Activated naive CD8-positive, alpha-beta T cell (primary cell): ENCODE data around the gene SRC.

Experiments
- H3K27ac Mint-ChIP-seq: one replicate; pipeline ENCODE4 v1.8.0; 2021; ENCODE audit warnings: mixed read lengths
- H3K27me3 Mint-ChIP-seq: one replicate; pipeline ENCODE4 v1.8.0; 2021; ENCODE audit warnings: mixed read lengths
- H3K36me3 Mint-ChIP-seq: one replicate; pipeline ENCODE4 v1.8.0; 2021; ENCODE audit warnings: mixed read lengths
- H3K4me1 Mint-ChIP-seq: one replicate; pipeline ENCODE4 v1.8.0; 2021; ENCODE audit warnings: low read depth, mixed read lengths
- H3K4me3 Mint-ChIP-seq: one replicate; pipeline ENCODE4 v1.8.0; 2021; ENCODE audit warnings: mild to moderate bottlenecking, mixed read lengths
- H3K9me3 Mint-ChIP-seq: one replicate; pipeline ENCODE4 v1.8.0; 2021; ENCODE audit warnings: low read depth, mixed read lengths

SRC gene

GRCh38 chr20:37393863-37394542, 48.1 kb downstream of the SRC start:
- Mint-ChIP-seq H3K27me3 (no peaks in the 10 kb centered on the region), H3K36me3 (no peaks in the 10 kb centered on the region), H3K4me1 (no peaks in the 10 kb centered on the region), H3K27ac (no peak overlapping the region), H3K9me3 (no peaks in the 10 kb centered on the region), H3K4me3 (no peak overlapping the region)

GRCh38 chr20:37394543-37395409, 48.8 kb downstream of the SRC start:
- H3K36me3 Mint-ChIP-seq, result no peaks in the 10 kb centered on the region
- H3K4me3 Mint-ChIP-seq, result no peak overlapping the region
- H3K9me3 Mint-ChIP-seq, result no peaks in the 10 kb centered on the region
- H3K4me1 Mint-ChIP-seq, result no peaks in the 10 kb centered on the region
- no peak overlapping the region for H3K27ac Mint-ChIP-seq
- H3K27me3 Mint-ChIP-seq, result no peaks in the 10 kb centered on the region

GRCh38 chr20:37395410-37395797, 49.5 kb downstream of the SRC start:
- no peak overlapping the region for H3K27ac Mint-ChIP-seq
- no peaks in the 10 kb centered on the region for H3K27me3 Mint-ChIP-seq
- H3K4me3 Mint-ChIP-seq, result no peak overlapping the region

GRCh38 chr20:37395921-37396415, 50.0 kb downstream of the SRC start:
- Mint-ChIP-seq H3K4me3 (no peak overlapping the region), H3K27me3 (no peaks in the 10 kb centered on the region), H3K9me3 (no peaks in the 10 kb centered on the region), H3K4me1 (no peaks in the 10 kb centered on the region), H3K27ac (no peak overlapping the region), H3K36me3 (no peaks in the 10 kb centered on the region)

More at GRCh38 chr20:37395410-37395797, 49.5 kb downstream of the SRC start:
- H3K4me1 Mint-ChIP-seq, result no peaks in the 10 kb centered on the region
- H3K36me3 Mint-ChIP-seq, result no peaks in the 10 kb centered on the region
- H3K9me3 Mint-ChIP-seq, result no peaks in the 10 kb centered on the region

- no peak overlapping the region for H3K4me3 Mint-ChIP-seq
- no peak overlapping the region for H3K27ac Mint-ChIP-seq
- H3K9me3 Mint-ChIP-seq, result no peaks in the 10 kb centered on the region
- no peaks in the 10 kb centered on the region for H3K27me3 Mint-ChIP-seq
- no peaks in the 10 kb centered on the region for H3K4me1 Mint-ChIP-seq
- H3K36me3 Mint-ChIP-seq, result no peaks in the 10 kb centered on the region
These were observed 50.6 kb downstream of the SRC start for GRCh38 chr20:37396416-37397075.

GRCh38 chr20:37397076-37397953, 51.4 kb downstream of the SRC start:
- H3K27me3 Mint-ChIP-seq, result no peaks in the 10 kb centered on the region
- H3K9me3 Mint-ChIP-seq, result no peaks in the 10 kb centered on the region
- H3K27ac Mint-ChIP-seq, result no peak overlapping the region
- no peaks in the 10 kb centered on the region for H3K4me1 Mint-ChIP-seq
- H3K36me3 Mint-ChIP-seq, result no peaks in the 10 kb centered on the region
- H3K4me3 Mint-ChIP-seq, result no peak overlapping the region

GRCh38 chr20:37397954-37398749, 52.2 kb downstream of the SRC start:
- H3K4me3 Mint-ChIP-seq, result no peak overlapping the region
- H3K27me3 Mint-ChIP-seq, result no peaks in the 10 kb centered on the region
- H3K9me3 Mint-ChIP-seq, result no peaks in the 10 kb centered on the region
- no peaks in the 10 kb centered on the region for H3K36me3 Mint-ChIP-seq
- no peak overlapping the region for H3K27ac Mint-ChIP-seq
- H3K4me1 Mint-ChIP-seq, result no peaks in the 10 kb centered on the region

- H3K4me3 Mint-ChIP-seq, result no peak overlapping the region
- H3K27ac Mint-ChIP-seq, result no peak overlapping the region
- no peaks in the 10 kb centered on the region for H3K36me3 Mint-ChIP-seq
- no peaks in the 10 kb centered on the region for H3K27me3 Mint-ChIP-seq
- no peaks in the 10 kb centered on the region for H3K4me1 Mint-ChIP-seq
- no peaks in the 10 kb centered on the region for H3K9me3 Mint-ChIP-seq
These were observed 53.0 kb downstream of the SRC start for GRCh38 chr20:37398750-37399621.

GRCh38 chr20:37401282-37401929, 55.5 kb downstream of the SRC start:
- peaks cover 4% of the 10 kb centered on the region for H3K27me3 Mint-ChIP-seq
- no peak overlapping the region for H3K27ac Mint-ChIP-seq
- peaks cover 5% of the 10 kb centered on the region for H3K4me1 Mint-ChIP-seq
- H3K36me3 Mint-ChIP-seq, result no peaks in the 10 kb centered on the region
- no peak overlapping the region for H3K4me3 Mint-ChIP-seq
- H3K9me3 Mint-ChIP-seq, result no peaks in the 10 kb centered on the region

- no peaks in the 10 kb centered on the region for H3K9me3 Mint-ChIP-seq
- H3K27me3 Mint-ChIP-seq, result peaks cover 4% of the 10 kb centered on the region
- no peaks in the 10 kb centered on the region for H3K36me3 Mint-ChIP-seq
- peaks cover 8% of the 10 kb centered on the region for H3K4me1 Mint-ChIP-seq
- H3K27ac Mint-ChIP-seq, result no peak overlapping the region
- no peak overlapping the region for H3K4me3 Mint-ChIP-seq
These were observed 56.2 kb downstream of the SRC start for GRCh38 chr20:37401930-37402675.

- Mint-ChIP-seq H3K27me3 (peaks cover 7% of the 10 kb centered on the region), H3K4me1 (peaks cover 13% of the 10 kb centered on the region), H3K36me3 (no peaks in the 10 kb centered on the region), H3K9me3 (no peaks in the 10 kb centered on the region), H3K27ac (no peak overlapping the region), H3K4me3 (no peak overlapping the region)
These were observed 57.4 kb downstream of the SRC start for GRCh38 chr20:37403107-37404033.
